ENCODE results near the gene ANKS1B. TPM values are rescaled to one million over a fixed set of nuclear protein-coding genes. Genes with fewer than 3 reads are reported as not detected.
A peak's percentile ranks its signal among the peaks of the same experiment; 100 is the strongest.
"Not testable (repeated sequence)": the region's sequence is repeated elsewhere in the genome, so short reads cannot be mapped to it uniquely, and the experiment has no call there.

ANKS1B gene
- 1 to 10 TPM in 10 of 12 donors, not detected in 2; 1.5 to 4.0 (median 2.7) TPM for polyA plus RNA-seq (ENCODE audit: insufficient read length in 12 of 12)
- long read RNA-seq, donor 1, partial matches to known transcripts = 0 of 1 reads
- long read RNA-seq, donor 1, other reads (novel, unspliced or antisense) = 0 of 1 reads
- long read RNA-seq, donor 2 = 0 reads
- long read RNA-seq, donor 3 = 0 reads
- long read RNA-seq, donor 4 = 0 reads
- long read RNA-seq, donor 5 = 0 reads
- long read RNA-seq, donor 6 = 0 reads
- long read RNA-seq, donor 7 = 0 reads
- long read RNA-seq, donor 8 = 0 reads
- long read RNA-seq, donor 9 = 0 reads
- long read RNA-seq, donor 10, partial matches to known transcripts = 9 of 9 reads
- long read RNA-seq, donor 10, other reads (novel, unspliced or antisense) = 0 of 9 reads
- long read RNA-seq, donor 11, partial matches to known transcripts = 43 of 43 reads
- long read RNA-seq, donor 11, other reads (novel, unspliced or antisense) = 0 of 43 reads

DNA sequence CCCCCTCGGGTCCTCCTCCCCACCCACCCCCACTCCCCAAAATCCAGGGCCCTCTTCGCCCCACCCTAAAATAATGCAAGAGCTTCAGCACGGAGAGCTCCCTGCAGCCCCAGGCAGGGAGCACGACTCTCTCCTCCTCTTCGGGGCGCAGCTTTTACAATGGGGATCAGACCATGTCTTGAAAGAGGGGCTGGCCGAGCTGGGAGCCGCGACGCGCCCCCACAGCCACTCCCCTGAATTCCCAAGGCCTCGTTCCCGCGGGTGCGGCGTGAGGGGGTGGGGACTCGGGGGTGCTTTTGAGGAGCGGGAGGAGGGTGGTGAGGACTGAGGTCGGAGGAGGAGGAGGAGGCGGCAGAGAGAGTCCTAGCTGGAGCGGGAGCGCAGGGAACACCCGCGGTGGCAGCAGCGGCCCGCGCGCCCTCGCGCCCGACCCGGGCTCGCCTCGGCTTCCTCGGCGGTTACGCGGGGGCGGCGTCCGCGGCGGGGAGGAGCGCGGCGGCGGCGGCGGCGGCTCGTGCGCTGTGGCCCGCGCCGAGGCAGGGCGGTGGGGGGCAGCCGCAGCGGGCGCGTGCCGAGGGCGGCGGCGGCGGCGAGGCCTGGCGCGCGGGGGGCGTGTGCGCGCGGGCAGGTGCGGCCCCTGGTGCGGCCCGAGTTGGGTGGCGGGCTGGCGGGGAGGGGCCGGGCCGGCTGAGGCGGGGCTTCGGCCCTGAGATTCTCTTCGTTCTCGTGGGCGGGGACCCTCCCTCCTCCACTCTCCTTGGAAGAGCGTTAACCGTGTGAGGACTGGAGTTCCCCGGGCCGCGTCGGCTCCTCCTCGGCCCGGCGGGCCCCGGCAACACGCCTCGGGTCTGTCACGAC, at the start of gene ANKS1B:
Gene ANKS1B, minus strand, starts transcription at position 666 of the 858 bp plus-strand sequence. CDS start 699 bp downstream, outside the sequence.
- peak; percentile 44 for DNase-seq

- peak; percentile 7 for DNase-seq
These were observed 47.1 kb upstream of the ANKS1B start for GRCh38 chr12:100031836-100032235.

DNA sequence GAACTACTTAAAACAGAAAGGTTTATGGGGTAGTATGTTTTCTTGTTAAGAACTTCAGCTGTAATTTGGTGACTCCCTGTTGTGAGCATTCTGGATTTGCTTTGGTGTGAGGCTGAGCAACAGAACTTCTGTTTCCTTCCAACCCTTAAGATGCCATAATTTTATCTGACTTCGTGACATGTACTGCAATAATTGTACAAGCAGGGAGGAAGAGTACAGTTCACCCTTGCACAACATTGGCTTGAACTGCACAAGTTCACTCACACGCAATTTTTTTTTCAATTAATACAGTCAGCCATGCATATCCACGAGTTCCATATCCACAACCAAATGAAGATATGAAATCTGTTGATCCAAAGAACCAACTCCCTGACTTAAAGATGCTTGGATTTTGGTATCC, 42.9 kb upstream of the ANKS1B start:
- DNase-seq = no peak

DNA sequence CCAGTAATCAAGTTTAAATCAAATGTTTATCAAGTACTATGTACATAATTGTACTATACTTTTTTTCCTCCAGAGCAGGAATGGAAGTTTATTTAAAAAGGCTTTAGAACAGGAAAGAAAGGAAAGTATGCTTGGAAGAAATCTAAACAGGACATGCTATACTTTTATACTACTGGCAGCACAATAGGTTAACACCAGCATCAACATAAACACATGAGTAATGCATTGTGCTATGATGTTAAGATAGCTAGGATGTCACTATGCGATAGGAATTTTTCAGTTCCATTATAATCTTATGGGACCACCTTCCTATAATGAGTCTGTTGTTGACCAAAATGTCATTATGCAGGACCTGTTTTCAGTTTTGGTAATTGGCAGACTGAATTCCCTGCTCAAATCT, 41.5 kb upstream of the ANKS1B start:
- DNase-seq = no peak

DNA sequence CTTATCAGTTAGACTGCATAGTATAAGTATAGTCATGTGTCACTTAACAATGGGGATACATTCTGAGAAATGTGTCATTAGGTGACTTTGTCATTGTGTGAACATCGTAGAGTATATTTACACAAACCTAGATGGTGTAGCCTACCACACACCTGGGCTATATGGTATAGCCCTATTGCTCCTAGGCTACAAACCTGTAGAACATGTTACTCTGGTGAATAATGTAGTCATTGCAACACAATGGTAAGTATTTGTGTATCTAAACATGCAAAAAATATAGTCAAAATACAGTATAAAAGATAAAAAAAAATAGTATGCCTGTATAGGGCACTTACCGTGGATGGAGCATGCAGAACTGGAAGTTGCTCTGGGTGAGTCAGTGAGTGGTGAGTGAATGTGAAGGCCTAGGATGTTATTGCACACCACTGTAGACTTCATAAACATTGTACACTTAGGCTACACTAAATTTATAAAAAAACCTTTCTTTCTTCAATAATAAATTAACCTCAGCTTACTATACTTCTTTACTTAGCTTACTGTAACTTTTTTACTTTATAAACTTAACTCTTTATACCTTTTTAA, 40.3 kb upstream of the ANKS1B start:
- no peak for DNase-seq

DNA sequence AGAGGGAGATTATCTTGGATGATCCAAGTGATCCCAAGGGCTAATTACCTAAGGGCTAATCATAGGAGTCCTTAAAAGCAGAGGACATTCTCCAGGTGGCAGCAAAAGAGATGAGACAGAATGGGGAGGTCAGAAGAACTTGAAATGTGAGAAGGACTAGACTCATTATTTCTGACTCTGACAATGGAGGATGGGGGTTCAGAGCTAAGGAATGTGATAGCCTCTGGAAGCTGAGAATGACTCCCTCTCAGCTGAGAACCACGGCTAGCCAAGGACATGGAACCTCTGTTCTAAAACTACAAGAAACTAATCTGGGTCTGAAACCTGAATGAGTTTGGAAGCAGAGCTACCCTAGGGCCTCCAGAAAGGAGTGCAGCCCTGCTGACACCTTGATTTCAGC, 35.6 kb upstream of the ANKS1B start:
- DNase-seq = no peak

DNA sequence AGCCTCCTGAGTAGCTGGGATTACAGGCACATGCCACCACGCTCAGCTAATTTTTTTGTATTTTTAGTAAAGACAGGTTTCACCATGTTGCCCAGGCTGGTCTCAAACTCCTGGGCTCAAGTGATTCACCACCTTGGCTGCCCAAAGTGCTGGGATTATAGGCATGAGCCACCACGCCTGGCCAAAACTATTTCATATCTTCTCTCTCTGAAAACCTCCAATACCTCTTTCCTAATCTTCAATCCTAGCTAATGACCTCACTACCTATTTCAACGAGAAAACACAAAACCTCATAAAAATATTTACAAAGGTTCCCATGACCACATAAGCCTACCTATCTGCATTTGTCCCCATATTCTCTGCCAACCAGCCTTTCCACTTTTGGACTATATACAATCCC, 32.3 kb upstream of the ANKS1B start:
- no peak for DNase-seq

DNA sequence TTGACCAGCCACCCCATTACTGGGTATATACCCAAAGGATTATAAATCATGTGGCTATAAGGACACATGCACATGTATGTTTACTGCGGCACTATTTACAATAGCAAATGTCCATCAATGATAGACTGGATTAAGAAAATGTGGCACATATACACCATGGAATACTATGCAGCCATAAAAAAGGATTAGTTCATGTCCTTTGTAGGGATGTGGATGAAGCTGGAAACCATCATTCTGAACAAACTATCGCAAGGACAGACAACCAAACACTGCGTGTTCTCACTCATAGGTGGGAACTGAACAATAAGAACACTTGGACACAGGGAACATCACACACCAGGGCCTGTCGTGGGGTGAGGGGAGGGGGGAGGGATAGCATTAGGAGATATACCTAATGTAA, 31.6 kb upstream of the ANKS1B start:
- DNase-seq = not testable (repeated sequence)

GRCh38 chr12:100005846-100006245, 21.1 kb upstream of the ANKS1B start:
- not testable (repeated sequence) for DNase-seq

- DNase-seq = no peak
These were observed 13.1 kb upstream of the ANKS1B start for GRCh38 chr12:99997806-99998205.

DNA sequence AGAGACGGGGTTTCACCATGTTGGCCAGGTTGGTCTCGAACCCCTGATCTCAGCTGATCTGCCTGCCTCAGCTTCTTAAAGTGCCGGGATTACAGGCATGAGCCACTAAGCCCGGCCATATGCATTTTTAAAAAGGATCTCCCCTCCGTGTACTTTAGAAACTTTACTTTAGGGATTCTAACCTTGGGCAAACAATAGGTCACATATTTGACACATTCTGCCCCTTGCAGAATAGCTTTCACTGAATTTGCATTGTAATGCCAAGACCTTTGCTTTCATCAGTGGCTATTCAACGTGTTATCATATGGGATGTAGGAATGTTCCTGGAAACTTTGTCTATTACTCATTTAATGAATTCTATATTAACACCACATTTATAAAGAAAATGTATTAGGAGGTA, 11.4 kb upstream of the ANKS1B start:
- DNase-seq = no peak

DNA sequence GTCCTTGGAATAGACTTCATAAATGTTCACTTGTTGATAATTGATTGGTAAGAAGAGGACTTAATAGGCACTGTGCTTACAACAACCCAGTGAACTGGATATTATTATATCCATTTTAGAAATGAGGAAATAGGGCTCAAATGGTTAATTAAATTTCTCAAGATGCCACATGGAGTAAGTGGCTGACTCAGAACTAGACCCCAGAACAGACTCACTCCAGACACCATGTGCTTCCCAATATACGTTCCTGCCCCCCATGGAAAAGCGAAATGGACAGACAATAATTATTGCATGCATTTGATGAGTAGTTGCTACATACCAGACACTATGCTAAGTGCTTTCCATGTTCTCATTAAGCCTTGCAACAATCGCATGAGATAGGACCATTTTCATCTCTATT, 895 bp upstream of the ANKS1B start:
- DNase-seq = no peak

DNA sequence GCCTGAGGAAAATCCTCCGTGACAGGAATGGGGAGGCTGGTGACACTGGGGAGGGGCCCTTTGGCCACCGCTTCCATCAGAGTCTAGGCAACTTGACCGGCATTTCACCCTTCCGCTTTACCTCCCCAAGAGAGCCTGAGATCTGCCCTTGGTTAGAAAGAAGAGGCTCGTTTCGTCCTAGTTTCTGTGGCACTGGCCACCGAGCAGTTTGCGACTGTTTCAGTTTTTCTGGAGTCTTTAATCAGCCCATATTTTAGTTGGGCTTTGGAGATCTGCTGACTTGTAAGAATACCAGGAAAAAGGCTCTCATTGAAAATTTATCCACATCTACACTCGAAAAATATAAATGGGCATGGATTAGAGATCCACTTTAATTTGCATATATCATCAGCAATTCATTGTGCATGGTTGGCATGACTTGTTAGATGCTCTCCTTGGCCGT, 414 bp upstream of the ANKS1B start:
- no peak for DNase-seq

DNA sequence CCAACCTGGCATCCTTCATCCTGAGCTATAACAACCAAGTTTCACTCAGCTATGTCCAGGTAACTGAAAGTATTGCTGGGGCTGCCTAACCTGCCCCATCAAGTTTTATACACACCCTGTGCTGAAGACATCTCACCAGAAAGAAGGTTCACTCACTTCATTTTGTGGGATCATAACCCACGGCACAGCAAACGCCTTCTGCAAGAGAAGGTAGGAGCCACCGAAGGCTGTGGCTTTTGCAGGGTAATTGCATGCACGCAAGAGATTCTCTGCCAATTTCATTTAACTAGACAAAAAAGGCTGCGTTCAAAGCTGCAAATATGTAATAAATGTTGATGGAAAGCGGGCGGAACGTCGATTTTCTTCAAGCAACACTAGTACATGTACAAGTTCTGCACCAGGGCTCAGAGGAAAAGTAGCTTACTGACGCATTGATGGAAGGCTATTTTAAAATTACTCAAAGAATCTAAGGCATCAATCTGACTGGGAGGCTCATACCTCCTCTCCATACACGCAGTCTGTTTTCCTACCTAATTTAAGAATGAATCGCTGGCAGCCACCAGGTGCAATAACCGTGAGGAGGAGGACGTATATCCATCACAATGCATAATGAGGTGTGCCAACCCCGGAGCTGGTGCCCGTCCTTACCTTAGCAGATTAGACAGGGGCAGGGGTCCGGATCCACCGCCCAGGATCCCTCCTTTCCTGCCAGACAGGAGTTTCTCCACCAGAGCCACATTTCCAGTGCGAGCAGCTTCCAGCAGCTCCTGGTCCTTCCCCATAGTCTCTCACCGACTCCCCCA, 1.1 kb downstream of the ANKS1B start:
- DNase-seq = no peak

GRCh38 chr12:99981639-99982190, 3.0 kb downstream of the ANKS1B start:
- no peak for DNase-seq

DNA sequence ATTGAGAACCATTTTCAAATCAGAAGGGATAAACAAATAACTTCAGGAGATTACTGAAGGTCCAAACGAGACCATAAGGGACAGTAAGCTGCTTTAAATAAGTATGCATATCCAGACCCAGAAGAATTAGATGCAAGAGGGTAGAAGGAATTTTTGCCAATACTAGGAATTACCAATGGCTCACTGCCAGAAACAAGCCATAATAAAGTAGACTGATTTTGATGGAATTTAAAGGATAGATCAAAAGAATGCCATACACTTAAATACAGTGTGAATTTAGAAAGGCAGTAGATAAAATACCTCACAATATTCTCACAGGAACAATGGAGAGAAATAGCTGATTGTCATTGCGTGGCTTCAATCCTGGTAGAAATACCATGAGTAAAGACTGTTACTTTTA, 5.3 kb downstream of the ANKS1B start:
- no peak for DNase-seq

DNA sequence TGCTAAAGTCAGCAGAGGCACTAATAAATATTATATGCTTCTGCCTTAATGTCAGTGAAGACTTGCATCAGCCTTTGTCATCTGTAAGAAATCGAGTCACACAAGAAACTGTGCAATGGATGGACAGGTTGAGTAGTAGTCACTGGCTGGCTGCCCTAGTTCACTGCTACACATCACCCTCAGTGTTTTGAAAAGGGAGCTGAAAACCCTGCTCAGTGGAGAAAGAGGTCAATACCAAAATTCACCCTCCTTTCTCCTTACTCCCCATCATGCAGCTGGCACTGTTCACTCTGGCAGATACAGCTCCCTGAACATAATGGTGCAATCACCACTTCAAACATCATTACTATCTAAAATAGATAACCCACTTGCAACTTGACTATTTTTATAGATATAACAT, 6.6 kb downstream of the ANKS1B start:
- DNase-seq = no peak

GRCh38 chr12:99977550-99977949, 7.2 kb downstream of the ANKS1B start:
- no peak for DNase-seq

- DNase-seq = no peak
These were observed 8.0 kb downstream of the ANKS1B start for GRCh38 chr12:99976762-99977161.

DNA sequence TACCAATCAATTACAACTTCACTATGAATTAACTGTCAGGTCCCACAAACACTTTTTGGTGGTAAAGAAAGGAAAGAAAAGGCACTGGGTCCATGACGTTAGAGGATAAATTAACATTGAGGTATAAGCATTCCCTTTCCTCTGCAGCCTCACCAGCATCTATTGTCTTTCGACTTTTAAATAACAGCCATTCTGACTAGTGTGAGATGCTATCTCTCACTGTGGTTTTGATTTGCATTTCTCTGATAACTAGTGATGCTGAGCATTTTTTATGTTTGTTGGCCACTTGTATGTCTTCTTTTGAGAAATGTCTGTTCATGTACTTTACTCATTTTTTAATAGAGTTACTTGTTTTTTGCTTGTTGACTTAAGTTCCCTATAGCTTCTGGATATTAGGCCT, 9.4 kb downstream of the ANKS1B start:
- DNase-seq = no peak

GRCh38 chr12:99974146-99974545, 10.6 kb downstream of the ANKS1B start:
- no peak for DNase-seq
